ENCODE results near the gene TNPO2.

TNPO2 gene

GRCh38 chr19:12675399-12675798 is 48.3 kb downstream of the TNPO2 start:
- no peak for FAIRE-seq

DNA sequence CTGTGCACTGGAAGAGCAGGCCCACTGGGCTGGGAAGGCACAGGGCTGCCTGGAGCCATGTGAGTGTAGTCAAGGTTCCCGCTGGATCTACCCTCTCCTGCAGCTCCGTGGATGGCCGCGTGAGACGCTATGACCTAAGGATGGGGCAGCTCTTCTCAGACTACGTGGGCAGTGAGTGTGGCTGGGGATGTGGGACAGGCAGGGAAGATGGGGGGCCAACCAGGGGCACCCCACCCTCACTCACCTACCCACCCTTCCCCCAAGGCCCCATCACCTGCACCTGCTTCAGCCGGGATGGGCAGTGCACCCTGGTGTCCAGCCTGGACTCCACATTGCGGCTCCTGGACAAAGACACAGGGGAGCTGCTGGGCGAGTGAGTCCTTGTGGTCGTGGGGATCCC is 51.0 kb downstream of the TNPO2 start:
- no peak for FAIRE-seq

GRCh38 chr19:12670159-12670928 is 53.4 kb downstream of the TNPO2 start:
- no peak for FAIRE-seq

- FAIRE-seq, result no peak
These were observed 54.2 kb downstream of the TNPO2 start for GRCh38 chr19:12669270-12670158.

DNA sequence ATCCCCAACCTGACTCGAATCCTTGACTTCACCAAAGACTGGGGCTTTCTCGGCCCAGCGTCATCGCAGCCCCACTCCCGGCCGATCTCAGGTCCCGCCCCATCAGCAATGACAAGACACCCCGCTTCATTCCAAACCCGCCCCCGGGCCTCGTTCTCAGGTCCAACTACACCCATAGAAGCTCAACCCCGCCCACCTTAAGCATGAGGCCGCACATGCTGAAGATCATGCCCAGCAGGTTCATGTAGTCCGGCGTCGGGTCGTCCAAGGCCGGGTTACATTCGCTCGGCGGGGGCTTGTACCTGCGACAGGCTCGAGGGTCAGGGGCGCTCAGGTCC is 54.8 kb downstream of the TNPO2 start:
- no peak for FAIRE-seq

GRCh38 chr19:12668346-12668745 is 55.4 kb downstream of the TNPO2 start:
- no peak for FAIRE-seq

GRCh38 chr19:12667731-12668302 is 55.9 kb downstream of the TNPO2 start:
- no peak for FAIRE-seq

DNA sequence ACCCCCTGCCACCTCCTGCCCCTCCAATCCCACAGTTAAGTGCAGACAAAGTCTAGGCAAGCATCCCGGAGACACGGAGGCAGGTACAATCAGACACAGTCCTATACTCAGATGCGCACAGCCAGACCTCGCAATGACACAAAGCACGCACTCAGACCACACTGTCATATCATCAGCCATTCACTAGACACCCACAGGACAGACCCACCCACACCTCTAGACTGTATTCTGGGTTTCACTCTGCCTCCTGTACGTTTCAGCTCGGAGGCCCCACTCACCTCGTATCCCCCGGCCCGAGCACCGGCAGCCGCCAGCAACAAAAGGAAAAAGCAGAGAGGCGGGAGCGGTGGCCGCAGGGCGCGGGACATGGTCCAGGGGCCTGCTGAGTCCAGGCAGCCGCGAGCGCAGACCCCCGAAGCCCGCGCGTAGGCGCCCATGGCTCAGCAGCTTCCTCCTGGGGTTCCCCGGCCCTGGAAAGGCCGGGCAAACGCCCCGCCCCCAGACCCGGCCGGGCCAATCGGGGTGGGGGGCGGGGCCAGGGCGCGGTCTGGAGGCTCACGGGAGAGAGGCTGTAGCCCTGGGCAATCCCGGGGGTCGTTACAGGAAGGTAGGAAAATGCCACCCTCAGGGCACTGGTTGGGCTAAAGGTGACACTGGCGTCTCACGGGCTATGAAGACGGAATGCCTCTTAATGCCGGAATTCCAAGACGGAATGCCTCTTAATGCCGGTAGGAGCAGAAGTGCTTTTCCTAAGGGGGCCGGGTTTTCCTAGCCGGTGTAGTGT is 57.3 kb downstream of the TNPO2 start, which contains the start of the genes MAN2B1 and WDR83:
TSS of gene MAN2B1 (minus strand) at position 478 of the 784 bp plus-strand sequence. CDS start at position 437, 41 bp downstream.
TSS of gene WDR83 (plus strand) at position 543 of the 784 bp plus-strand sequence. CDS start 2,984 bp downstream, outside the sequence.
- FAIRE-seq, result no peak

- FAIRE-seq, result no peak
These were observed 58.0 kb downstream of the TNPO2 start for GRCh38 chr19:12665671-12666264.

- FAIRE-seq, result no peak
These were observed 58.5 kb downstream of the TNPO2 start for GRCh38 chr19:12665281-12665573.

DNA sequence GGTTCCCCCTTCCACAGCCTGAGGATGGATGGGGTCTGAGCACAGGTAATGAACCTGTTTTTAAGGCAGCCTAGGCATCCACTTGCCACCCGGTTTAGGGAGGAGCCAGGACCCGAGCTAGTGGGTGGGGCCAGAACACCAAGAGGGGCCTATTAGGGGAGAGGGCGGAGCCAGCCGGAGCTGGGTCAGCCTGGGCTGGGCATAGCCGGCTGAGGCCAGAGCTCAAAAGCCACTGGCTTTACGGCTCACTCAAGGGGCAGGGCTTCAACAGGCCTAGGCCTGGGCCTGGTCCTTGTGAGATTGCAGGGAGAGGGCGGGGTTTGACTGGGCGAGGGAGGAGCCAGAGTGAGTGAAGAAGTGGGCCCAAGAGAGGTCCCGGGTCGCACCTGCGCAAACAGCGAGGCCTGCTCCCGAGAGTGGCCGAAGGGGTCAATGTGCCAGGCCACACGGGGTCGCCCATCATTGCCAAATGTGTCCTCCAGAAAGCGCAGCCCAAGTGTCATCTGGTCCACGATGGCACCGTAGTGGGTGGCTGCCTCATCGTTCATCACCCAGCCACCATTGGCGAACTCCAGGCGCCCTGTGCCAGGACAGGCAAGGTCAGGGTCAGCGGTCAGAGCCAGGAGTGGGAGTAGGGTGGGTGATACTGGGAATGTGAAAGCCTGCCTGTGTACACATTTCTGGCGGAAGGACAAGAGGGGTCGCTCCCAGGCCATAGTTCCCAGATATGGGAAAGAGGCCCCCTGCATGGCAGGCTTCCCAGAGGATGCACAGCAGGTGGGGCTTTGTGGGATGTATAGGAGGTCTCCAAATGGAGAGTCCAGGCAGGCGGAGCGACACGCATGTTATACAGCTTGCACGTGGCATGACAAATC is 59.1 kb downstream of the TNPO2 start:
- no peak for FAIRE-seq

DNA sequence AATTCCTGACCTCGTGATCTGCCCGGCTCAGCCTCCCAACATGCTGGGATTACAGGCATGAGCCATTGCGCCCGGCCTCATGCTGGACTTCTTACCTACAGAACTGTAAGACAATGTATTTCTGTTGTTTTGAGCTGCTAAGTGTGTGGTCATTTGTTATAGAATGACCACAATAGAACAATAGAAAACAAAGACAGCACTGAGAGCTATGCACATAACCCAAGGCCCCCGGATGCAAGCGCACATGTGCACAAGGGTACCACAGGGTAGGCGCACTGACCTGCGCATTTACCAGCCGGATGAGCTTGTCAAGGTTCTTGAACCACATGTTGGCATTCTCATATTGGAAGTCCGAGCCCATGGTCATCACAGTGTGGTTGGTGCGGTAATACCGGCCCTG is 62.8 kb downstream of the TNPO2 start:
- no peak for FAIRE-seq

- FAIRE-seq, result no peak
These were observed 65.8 kb downstream of the TNPO2 start for GRCh38 chr19:12657966-12658365.

DNA sequence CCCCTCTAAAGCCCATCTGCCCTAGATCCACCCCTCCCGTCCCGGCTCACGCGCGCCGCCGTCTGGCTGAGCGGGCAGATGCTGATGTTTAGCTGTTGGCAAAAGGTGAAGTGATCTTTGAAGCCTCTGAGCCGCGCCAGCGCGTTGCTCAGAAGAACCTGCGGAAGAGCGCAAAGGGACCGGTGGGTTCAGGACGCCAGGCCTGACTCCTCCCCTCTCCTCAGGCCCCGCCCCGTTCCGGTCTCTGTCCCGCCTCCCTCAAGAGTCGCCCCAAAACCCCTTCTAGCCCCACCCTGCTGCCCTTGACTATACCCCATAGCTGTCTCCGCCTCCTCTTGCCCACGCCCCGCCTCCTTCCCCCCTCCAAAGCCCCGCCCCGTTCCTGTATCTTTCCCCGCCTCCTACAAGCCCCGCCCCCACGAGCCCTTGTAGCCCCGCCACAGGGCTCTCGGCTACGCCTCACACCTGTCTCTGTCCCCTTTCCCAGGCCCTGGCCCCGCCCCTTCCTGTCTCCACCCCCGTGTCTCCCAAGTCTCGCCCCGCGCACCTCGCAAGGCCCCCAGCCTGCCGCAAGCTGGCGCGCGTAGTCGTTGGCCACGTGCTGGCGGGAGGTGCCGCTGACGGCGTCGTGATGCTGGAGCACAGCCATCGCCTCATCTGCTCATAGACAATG is 66.7 kb downstream of the TNPO2 start:
- FAIRE-seq, result no peak

DNA sequence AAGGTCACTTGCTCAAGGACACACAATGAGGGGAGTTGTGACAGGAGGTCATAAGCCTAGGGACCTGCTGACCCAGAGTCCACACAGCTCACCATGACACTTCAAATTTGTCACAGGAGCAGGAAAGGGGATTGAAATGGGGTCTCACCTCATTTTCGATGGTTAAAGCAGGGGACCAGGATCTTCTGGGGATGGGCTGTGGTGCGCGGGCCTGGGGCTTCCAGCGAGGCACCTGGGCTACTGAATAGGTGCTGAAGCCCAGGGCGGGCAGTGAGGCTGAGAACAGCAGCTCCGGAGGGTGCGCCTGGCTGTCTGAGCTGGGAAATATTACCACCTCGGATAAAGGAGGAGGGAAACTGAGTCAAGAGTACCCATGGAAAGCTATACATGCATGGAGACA is 68.2 kb downstream of the TNPO2 start:
- no peak for FAIRE-seq

DNA sequence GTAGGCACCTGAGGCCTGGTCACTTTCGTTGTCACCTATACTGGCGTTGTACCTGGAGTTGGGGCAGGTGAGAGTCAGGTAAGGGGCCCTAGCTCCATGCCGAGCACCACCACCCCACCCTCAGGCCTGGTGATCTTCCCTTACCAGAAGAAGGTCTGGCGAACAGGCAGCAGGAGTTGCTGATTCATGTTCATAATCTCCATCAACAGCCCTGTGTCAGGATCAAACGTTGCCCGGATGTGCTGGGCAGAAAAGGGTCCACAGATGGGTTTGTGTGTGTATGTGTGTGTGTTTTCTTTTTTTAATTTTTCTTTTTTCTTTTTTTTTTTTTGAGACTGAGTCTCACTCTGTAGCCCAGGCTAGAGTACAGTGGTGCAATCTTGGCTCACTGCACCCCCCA is 71.5 kb downstream of the TNPO2 start:
- no peak for FAIRE-seq

DNA sequence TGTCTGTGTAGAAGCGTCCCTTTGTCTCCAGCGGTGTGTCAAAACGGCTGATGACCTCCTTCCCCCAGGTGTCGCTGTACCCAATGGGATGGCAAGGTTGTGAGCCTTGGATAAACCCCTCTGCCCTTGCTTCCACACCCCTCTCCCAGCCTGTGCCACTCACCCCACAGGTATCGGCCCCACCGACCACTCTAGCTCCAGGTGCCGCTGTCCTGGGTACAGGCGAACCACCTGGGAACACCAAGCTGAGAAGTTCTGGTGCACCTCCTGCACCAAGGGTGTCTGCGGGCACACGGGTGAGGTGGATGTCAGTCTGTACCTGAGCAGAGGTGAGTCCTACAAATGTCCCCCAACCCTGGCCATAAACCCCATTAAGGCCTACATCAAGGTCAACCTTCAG is 73.8 kb downstream of the TNPO2 start:
- FAIRE-seq, result no peak

Data from A204.1 (cell line).